ENCODE data around the gene SPAG9. TPM values are rescaled to one million over a fixed set of nuclear protein-coding genes. Genes with fewer than 3 reads are reported as not detected.

SPAG9 gene
- total and polyA plus RNA-seq, 2 experiments from 2014 or later = 12.1 to 66.2 TPM

DNA sequence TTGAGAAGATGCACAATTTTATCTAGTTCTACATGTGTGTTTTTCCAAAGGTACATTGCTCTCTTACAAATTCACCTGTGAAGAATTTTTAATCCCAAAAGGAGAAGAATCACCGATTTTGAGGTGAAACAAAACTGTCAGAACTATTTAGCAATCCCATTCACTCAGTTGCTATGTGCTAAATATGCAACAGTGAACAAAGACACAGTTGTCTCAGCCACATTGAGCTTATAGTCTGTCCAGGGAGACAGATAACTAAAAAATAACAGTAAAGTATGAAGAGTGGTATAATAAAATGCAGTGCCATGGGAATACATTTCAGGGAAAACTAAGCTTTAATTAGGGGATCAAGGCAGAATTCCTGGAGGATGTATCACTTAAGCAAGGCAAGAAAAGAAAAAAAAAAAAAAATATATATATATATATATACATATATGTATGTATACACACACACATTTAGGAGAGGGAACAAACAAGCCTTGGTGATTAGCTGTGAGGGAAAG is 110.4 kb downstream of the SPAG9 start:
- Histone ChIP-seq H3K27me3 (no peaks in the 10 kb centered on the region), H3K36me3 (peaks cover 29% of the 10 kb centered on the region), H3K4me3 (no peak overlapping the region), H3K27ac (no peak overlapping the region), H3K9me3 (ENCODE audit: low read depth) (no peaks in the 10 kb centered on the region), H3K4me1 (ENCODE audit: low read depth) (no peaks in the 10 kb centered on the region)
- DNase-seq (ENCODE audit: low read depth in 1 of 2, low spot score in 1 of 2) = no peak
- TF ChIP-seq, protein P1, sequence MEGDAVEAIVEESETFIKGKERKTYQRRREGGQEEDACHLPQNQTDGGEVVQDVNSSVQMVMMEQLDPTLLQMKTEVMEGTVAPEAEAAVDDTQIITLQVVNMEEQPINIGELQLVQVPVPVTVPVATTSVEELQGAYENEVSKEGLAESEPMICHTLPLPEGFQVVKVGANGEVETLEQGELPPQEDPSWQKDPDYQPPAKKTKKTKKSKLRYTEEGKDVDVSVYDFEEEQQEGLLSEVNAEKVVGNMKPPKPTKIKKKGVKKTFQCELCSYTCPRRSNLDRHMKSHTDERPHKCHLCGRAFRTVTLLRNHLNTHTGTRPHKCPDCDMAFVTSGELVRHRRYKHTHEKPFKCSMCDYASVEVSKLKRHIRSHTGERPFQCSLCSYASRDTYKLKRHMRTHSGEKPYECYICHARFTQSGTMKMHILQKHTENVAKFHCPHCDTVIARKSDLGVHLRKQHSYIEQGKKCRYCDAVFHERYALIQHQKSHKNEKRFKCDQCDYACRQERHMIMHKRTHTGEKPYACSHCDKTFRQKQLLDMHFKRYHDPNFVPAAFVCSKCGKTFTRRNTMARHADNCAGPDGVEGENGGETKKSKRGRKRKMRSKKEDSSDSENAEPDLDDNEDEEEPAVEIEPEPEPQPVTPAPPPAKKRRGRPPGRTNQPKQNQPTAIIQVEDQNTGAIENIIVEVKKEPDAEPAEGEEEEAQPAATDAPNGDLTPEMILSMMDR (IDR thresholded peaks at IDR 0.05; ENCODE audit: low read depth, low read length) = no peak

DNA sequence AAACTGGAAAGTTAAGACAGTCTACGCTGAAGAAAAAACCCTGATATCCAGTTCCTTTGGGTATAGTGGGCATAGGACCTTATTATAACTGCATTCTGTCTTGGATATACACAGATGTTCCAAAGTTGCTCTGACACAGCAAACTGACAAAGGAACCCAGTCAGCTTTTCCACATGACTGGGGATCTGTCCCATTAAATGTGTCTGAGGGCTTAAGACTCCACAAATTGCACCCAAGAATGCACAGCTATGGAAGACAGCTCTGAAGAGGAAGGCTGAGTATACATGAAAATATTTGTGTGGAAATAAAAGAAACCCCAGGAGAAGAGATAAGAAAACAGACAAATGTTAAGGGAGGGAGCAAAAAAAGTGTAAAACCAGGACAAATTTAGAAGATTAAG is 114.1 kb downstream of the SPAG9 start:
- Histone ChIP-seq H3K4me1 (ENCODE audit: low read depth) (no peaks in the 10 kb centered on the region), H3K4me3 (no peak overlapping the region), H3K9me3 (ENCODE audit: low read depth) (no peaks in the 10 kb centered on the region), H3K27ac (no peak overlapping the region), H3K36me3 (peaks cover 30% of the 10 kb centered on the region), H3K27me3 (no peaks in the 10 kb centered on the region)
- DNase-seq (ENCODE audit: low read depth in 1 of 2, low spot score in 1 of 2) = peak in 1 of 2 donors; percentile 61
- TF ChIP-seq, protein P1 (IDR thresholded peaks at IDR 0.05; ENCODE audit: low read depth, low read length) = no peak

DNA sequence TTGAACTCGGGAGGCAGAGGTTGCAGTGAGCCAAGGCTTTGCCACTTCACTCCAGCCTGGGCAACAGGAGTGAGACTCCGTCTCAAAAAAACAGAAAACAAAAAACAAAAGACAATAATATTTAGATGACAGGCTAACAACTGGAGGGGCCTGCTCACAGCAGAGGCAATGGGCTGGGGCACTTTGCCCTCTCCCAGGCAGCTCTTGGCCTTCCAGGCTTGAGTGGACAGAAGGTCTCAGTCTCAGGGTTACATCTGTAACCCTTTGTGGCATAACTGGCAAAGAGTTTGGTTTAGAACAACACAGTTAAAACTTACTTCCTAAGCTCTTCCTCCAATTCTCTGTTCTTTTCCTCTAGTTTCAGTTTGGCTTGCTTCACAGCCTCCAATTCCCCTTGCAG is 114.9 kb downstream of the SPAG9 start:
- H3K4me3 ChIP-seq = no peak overlapping the region
- no peaks in the 10 kb centered on the region for H3K9me3 ChIP-seq (ENCODE audit: low read depth)
- TF ChIP-seq, protein P1 (IDR thresholded peaks at IDR 0.05; ENCODE audit: low read depth, low read length) = no peak
- H3K27ac ChIP-seq = no peak overlapping the region
- H3K36me3 ChIP-seq = peaks cover 30% of the 10 kb centered on the region
- H3K27me3 ChIP-seq = no peaks in the 10 kb centered on the region
- no peaks in the 10 kb centered on the region for H3K4me1 ChIP-seq (ENCODE audit: low read depth)
- no peak for DNase-seq (ENCODE audit: low read depth in 1 of 2, low spot score in 1 of 2)

DNA sequence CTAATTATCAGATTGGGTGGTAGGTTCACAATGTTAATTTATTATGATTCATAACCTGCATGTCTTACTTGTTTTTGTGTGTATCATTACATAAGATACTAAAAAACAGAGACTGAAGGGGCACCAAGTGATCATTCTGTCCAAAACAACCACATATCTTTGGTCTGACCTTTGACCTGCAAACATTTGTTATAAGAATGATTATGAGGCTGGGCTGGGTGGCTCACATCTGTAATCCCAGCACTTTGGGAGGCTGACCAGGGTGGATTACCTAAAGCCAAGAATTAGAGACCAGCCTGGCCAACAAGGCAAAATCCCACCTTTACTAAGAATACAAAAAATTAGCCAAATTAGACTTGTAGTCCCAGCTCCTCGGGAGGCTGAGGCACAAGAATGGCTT is 116.4 kb downstream of the SPAG9 start:
- no peaks in the 10 kb centered on the region for H3K9me3 ChIP-seq (ENCODE audit: low read depth)
- no peak overlapping the region for H3K27ac ChIP-seq
- H3K27me3 ChIP-seq = no peaks in the 10 kb centered on the region
- TF ChIP-seq, protein P1 (IDR thresholded peaks at IDR 0.05; ENCODE audit: low read depth, low read length) = no peak
- H3K4me1 ChIP-seq (ENCODE audit: low read depth) = no peaks in the 10 kb centered on the region
- H3K4me3 ChIP-seq = no peak overlapping the region
- DNase-seq (ENCODE audit: low read depth in 1 of 2, low spot score in 1 of 2) = no peak
- peaks cover 38% of the 10 kb centered on the region for H3K36me3 ChIP-seq

DNA sequence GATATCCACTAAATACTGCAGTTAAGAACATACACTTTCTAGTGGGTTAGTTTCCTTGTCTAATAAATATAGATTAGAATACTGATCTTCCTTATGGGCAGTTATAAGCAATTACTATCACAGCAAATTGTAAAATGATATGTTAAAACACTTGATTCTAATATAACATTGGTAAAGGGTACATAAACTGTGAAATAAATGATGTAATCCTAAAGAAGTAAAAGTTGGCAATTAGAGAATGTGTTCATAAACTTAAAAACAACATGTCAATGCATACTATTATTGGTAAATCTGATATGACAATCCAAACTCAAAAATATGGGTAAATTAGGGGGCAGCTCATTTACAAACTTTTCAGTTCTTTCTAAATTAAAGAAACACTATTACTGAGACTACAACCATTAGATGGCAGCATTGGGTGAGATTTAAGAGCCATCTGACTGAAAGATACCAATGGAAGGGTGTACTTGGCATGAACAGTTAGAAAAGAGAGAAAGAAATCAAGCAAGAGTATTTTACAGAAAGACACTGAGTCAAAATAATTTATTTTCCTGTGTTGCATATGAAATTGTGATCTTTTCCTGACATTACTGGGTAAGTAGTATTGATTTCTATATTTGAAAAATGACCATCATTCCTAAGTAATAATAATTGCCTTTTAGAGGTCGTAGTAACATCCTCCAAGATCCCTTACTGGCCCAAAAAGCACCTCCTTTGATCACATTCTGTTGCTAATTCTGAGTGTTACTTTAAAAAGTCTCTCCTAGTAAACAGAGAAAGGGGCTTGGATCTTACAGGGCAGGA is 119.6 kb downstream of the SPAG9 start:
- no peak overlapping the region for H3K4me3 ChIP-seq
- H3K27ac ChIP-seq = peak overlapping the region; percentile 5
- TF ChIP-seq, protein P1 (IDR thresholded peaks at IDR 0.05; ENCODE audit: low read depth, low read length) = peak; percentile 47
- no peaks in the 10 kb centered on the region for H3K4me1 ChIP-seq (ENCODE audit: low read depth)
- peaks cover 57% of the 10 kb centered on the region for H3K36me3 ChIP-seq
- peak; percentile 73 to 87 for DNase-seq (ENCODE audit: low read depth in 1 of 2, low spot score in 1 of 2)
- H3K9me3 ChIP-seq (ENCODE audit: low read depth) = no peaks in the 10 kb centered on the region
- no peaks in the 10 kb centered on the region for H3K27me3 ChIP-seq
